GM12878 (cell line): ENCODE measurements around the gene TMED7.

ENCODE experiments used
- CTCF ChIP-seq, 3 experiments: IDR thresholded peaks in 2 of 3; conservative IDR thresholded peaks in 1 of 3; 2 replicates each; pipeline ENCODE4 v1.5.1; 2011; ENCODE audit warnings: low read depth in 3 of 3, low read length in 3 of 3, mild to moderate bottlenecking in 3 of 3, control low read depth in 2 of 3, moderate library complexity in 2 of 3, inconsistent platforms in 1 of 3, mixed read lengths in 1 of 3; ENCODE audit not compliant: control insufficient read depth in 2 of 3, insufficient read depth in 1 of 3; ENCODE audit errors: extremely low read depth in 1 of 3
- DPF2 ChIP-seq: fragments of 450-650 bp; IDR thresholded peaks from 2 replicates; pipeline ENCODE4 v1.6.1; 2017; ENCODE audit warnings: mild to moderate bottlenecking
- EZH2 ChIP-seq: IDR thresholded peaks from 2 replicates; pipeline ENCODE4 v1.6.1; 2012; ENCODE audit warnings: low read depth, mild to moderate bottlenecking, control low read depth, inconsistent platforms, low read length, borderline replicate concordance; ENCODE audit not compliant: control insufficient read depth
- FOS ChIP-seq: IDR thresholded peaks from 3 replicates; pipeline ENCODE4 v1.6.1; 2011; ENCODE audit warnings: borderline replicate concordance; ENCODE audit not compliant: insufficient read length; ENCODE audit errors: extremely low read depth
- PKNOX1 ChIP-seq: fragments of 450-650 bp; IDR thresholded peaks from 2 replicates; pipeline ENCODE4 v1.6.1; 2016; ENCODE audit warnings: mild to moderate bottlenecking
- POLR2AphosphoS5 ChIP-seq: IDR thresholded peaks from 2 replicates; pipeline ENCODE4 v1.6.1; 2011; ENCODE audit warnings: mild to moderate bottlenecking, low read length, inconsistent platforms
- USF1 ChIP-seq: IDR thresholded peaks from 2 replicates; pipeline ENCODE4 v1.6.1; 2011; ENCODE audit warnings: borderline replicate concordance, low read depth, mild to moderate bottlenecking, moderate library complexity, mixed read lengths, low read length; ENCODE audit not compliant: insufficient read depth; ENCODE audit errors: extremely low read length

GRCh38 chr5:115594128-115595047 is 31.4 kb downstream of the TMED7 start:
- TF ChIP-seq CTCF (IDR thresholded peaks at IDR 0.05 in 2 of 3, conservative IDR thresholded peaks at IDR 0.05 in 1 of 3; ENCODE audit: control insufficient read depth in 2 of 3, extremely low read depth in 1 of 3, insufficient read depth in 1 of 3, low read depth in 3 of 3, low read length in 3 of 3) (no peak), USF1 (no peak), POLR2AphosphoS5 (no peak), PKNOX1 (no peak), DPF2 (no peak), EZH2 (no peak), FOS (no peak)
